Mesenteric fat pad (tissue), 1 donor: ENCODE data around the gene GPX5. TPM values are rescaled to one million over a fixed set of nuclear protein-coding genes. Genes with fewer than 3 reads are reported as not detected.
"Not testable (repeated sequence)": the region's sequence is repeated elsewhere in the genome, so short reads cannot be mapped to it uniquely, and the experiment has no call there.

Source experiments
- DNase-seq: peaks from one replicate; pipeline ENCODE4 v3.0.0-alpha.2; 2020; ENCODE audit warnings: low spot score
- total RNA-seq: library from RNA; stranded (reverse); fragmentation: NEBNext Ultra II Directional; extraction: Animal tissue kit (Norgen Biotek cat#: 25700); gene quantifications from one replicate; pipeline ENCODE4 v1.2.1, GENCODE V29; 2021
- donor health status: DM: yes; HTN: yes; CAD: no.

The GPX5 gene
- total RNA-seq, 1 donor from 2014 or later: not detected

GRCh38 chr6:28511628-28512300 lies 13.9 kb upstream of the GPX5 start:
- DNase-seq: no peak

GRCh38 chr6:28512387-28512786 lies 13.3 kb upstream of the GPX5 start:
- DNase-seq: not testable (repeated sequence)

GRCh38 chr6:28515676-28516075 lies 10.0 kb upstream of the GPX5 start, which contains the start of gene GPX6:
Gene GPX6, minus strand, starts transcription at chr6:28515793. Its CDS starts 50 bp downstream, at chr6:28515743.
- DNase-seq: no peak

GRCh38 chr6:28517964-28518363 lies 7.7 kb upstream of the GPX5 start:
- no peak for DNase-seq

GRCh38 chr6:28522594-28523240 lies 3.0 kb upstream of the GPX5 start:
- no peak for DNase-seq

GRCh38 chr6:28523241-28523622 lies 2.4 kb upstream of the GPX5 start:
- no peak for DNase-seq

- no peak for DNase-seq
Measured at GRCh38 chr6:28530777-28531176, 5.1 kb downstream of the GPX5 start.

- no peak for DNase-seq
Measured at GRCh38 chr6:28531479-28532128, 5.9 kb downstream of the GPX5 start.

- DNase-seq: no peak
Measured at GRCh38 chr6:28534306-28534705, 8.6 kb downstream of the GPX5 start.

GRCh38 chr6:28534875-28535274 lies 9.2 kb downstream of the GPX5 start:
- no peak for DNase-seq

GRCh38 chr6:28537065-28537464 lies 11.4 kb downstream of the GPX5 start:
- no peak for DNase-seq

- no peak for DNase-seq
Measured at GRCh38 chr6:28537509-28538140, 11.9 kb downstream of the GPX5 start.

GRCh38 chr6:28541996-28542395 lies 16.3 kb downstream of the GPX5 start:
- no peak for DNase-seq

- DNase-seq: no peak
Measured at GRCh38 chr6:28542440-28543296, 17.0 kb downstream of the GPX5 start.

- no peak for DNase-seq
Measured at GRCh38 chr6:28543651-28544610, 18.2 kb downstream of the GPX5 start.

GRCh38 chr6:28545955-28546354 lies 20.3 kb downstream of the GPX5 start:
- DNase-seq: no peak

GRCh38 chr6:28547003-28547402 lies 21.3 kb downstream of the GPX5 start:
- not testable (repeated sequence) for DNase-seq

- no peak for DNase-seq
Measured at GRCh38 chr6:28551891-28552666, 26.4 kb downstream of the GPX5 start.

GRCh38 chr6:28553384-28553985 lies 27.8 kb downstream of the GPX5 start:
- DNase-seq: no peak
